Nephron (organoid): ENCODE measurements around the gene KCNJ10.
A peak's percentile ranks its signal among the peaks of the same experiment; 100 is the strongest.

Experiments used
- H3K27ac Mint-ChIP-seq, 3 experiments: 2 replicates each; pipeline ENCODE4 v1.8.0; 2020; ENCODE audit warnings: mixed read lengths in 3 of 3, mild to moderate bottlenecking in 2 of 3, moderate library complexity in 1 of 3
- H3K27me3 Mint-ChIP-seq: 2 replicates; pipeline ENCODE4 v1.8.0; 2021; ENCODE audit warnings: low read depth, mild to moderate bottlenecking, moderate library complexity, mixed read lengths
- H3K36me3 Mint-ChIP-seq: 2 replicates; pipeline ENCODE4 v1.8.0; 2020; ENCODE audit warnings: low read depth, mixed read lengths
- H3K4me1 Mint-ChIP-seq: 2 replicates; pipeline ENCODE4 v1.8.0; 2020; ENCODE audit warnings: mixed read lengths
- H3K4me3 Mint-ChIP-seq, 3 experiments: 2 replicates each; pipeline ENCODE4 v1.8.0; 2020; ENCODE audit warnings: mild to moderate bottlenecking in 3 of 3, mixed read lengths in 3 of 3, moderate library complexity in 2 of 3
- H3K9me3 Mint-ChIP-seq: 2 replicates; pipeline ENCODE4 v1.8.0; 2020; ENCODE audit warnings: mixed read lengths
- CTCF ChIP-seq, 3 experiments: fragments of 200-600 bp; sonication (generic); IDR thresholded peaks; one replicate each; pipeline ENCODE4 v1.5.0; 2021; ENCODE audit warnings: antibody characterized with exemption in 3 of 3; ENCODE audit not compliant: unreplicated experiment in 3 of 3

Gene KCNJ10

DNA sequence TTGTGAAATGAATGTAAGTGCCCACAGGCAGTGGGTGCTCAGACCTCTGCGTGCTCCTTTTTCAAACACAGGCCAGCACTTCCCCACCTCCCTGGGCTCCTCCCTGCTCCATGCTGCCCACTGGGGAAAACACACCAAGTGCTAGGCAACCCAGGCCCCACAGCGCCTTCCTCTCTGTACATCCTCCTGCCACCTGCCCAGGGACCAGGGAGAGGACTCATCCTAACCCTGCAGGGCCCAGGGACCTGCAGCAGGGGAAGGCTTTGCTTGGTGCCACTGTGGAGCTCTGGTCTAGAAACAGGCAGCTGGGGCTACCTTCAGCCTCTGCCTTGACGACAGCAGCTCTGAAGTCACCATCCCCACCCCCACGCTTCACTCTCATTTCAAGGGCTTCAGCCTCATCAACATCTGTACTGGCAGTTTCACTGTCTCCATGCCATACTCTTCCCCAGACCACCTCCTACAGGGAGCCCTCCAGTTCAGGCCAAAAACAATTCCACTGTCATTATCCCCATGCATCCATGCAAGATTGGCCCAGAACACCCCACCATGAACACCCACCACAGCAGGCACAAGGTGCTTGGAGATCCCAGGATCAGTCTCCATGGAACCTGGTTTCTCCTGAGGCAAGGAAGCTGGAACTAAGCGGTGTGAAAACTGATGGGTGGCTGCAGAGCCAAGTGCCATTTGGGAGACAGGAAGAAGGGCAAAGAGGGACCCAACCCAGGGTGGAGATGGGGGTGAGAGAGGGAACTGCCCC lies 27.4 kb upstream of the KCNJ10 start:
- no peaks in the 10 kb centered on the region for H3K36me3 Mint-ChIP-seq
- no peaks in the 10 kb centered on the region for H3K27me3 Mint-ChIP-seq
- no peaks in the 10 kb centered on the region for H3K9me3 Mint-ChIP-seq
- TF ChIP-seq CTCF (IDR thresholded peaks at IDR 0.05; ENCODE audit: unreplicated experiment in 3 of 3): no peak
- peaks cover 33% of the 10 kb centered on the region for H3K4me1 Mint-ChIP-seq
- H3K27ac Mint-ChIP-seq: peak overlapping the region in 2 of 3 experiments; percentile 73
- peak overlapping the region; percentile 87 to 94 (median 90) for H3K4me3 Mint-ChIP-seq

GRCh38 chr1:160096274-160097116 lies 26.5 kb upstream of the KCNJ10 start:
- peak overlapping the region in 1 of 3 experiments; percentile 2 for H3K27ac Mint-ChIP-seq
- H3K9me3 Mint-ChIP-seq: no peaks in the 10 kb centered on the region
- H3K4me3 Mint-ChIP-seq: peak overlapping the region; percentile 87 to 94 (median 90)
- peaks cover 4% of the 10 kb centered on the region for H3K36me3 Mint-ChIP-seq
- H3K27me3 Mint-ChIP-seq: no peaks in the 10 kb centered on the region
- H3K4me1 Mint-ChIP-seq: peaks cover 25% of the 10 kb centered on the region
- no peak for TF ChIP-seq CTCF (IDR thresholded peaks at IDR 0.05; ENCODE audit: unreplicated experiment in 3 of 3)

DNA sequence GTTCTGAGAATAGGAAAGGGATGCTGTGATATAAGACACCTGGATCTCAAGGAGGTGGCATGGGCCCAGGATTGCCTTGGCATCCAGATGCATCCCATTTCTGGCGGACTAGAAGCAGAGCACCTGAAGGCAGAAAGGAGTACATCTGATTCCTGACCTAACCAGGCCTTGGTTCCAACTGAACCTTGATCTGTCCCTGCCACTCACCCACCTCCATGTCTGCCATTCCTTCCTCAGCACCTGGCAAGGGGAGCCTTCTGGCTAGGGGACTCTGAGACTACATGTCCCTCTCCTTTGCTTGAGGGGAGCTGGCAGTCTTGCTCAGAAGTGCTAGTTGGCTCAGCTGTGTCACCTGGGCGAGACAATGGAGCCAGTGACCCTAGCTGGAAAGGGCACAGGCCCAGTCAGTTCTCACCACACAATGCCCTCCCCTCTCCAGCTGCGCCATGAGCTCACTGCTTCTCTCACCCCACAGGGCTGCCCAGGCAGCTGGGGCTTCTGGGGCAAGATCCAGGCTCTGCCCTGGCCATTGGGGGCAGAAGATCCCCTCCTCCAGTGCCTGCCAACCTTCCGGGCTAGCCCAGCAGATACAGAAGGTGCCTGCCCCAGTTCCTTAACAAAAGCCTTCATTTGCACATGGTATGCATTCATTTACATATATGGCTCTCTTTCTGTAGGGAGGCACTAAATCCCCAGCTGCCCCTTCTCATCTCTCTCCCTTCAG lies 25.6 kb upstream of the KCNJ10 start:
- H3K4me3 Mint-ChIP-seq: peak overlapping the region; percentile 69 to 94 (median 87)
- peaks cover 4% of the 10 kb centered on the region for H3K36me3 Mint-ChIP-seq
- no peaks in the 10 kb centered on the region for H3K9me3 Mint-ChIP-seq
- peak overlapping the region in 1 of 3 experiments; percentile 2 for H3K27ac Mint-ChIP-seq
- H3K4me1 Mint-ChIP-seq: peaks cover 17% of the 10 kb centered on the region
- TF ChIP-seq CTCF (IDR thresholded peaks at IDR 0.05; ENCODE audit: unreplicated experiment in 3 of 3): no peak
- no peaks in the 10 kb centered on the region for H3K27me3 Mint-ChIP-seq

DNA sequence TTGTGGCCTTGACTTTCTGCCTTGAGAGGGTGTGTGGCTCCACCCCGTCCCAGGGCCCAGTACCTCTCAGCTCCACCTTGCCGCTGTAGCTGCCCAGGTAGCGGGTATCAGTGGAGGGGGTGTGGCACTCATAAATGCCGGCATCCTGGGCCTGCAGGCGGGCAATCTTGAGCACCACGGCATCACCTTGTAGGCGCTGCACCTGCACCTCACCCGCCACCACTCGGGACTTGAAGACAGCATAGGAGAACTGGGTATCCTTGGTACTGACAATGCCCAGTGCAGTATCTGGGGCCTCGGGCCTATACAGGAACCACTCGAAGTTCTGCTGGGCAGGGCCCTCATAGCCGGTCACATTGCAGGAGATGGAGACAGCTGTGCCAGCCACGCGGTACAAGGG lies 24.8 kb upstream of the KCNJ10 start:
- Mint-ChIP-seq H3K4me3 (no peak overlapping the region), H3K9me3 (no peaks in the 10 kb centered on the region), H3K36me3 (peaks cover 4% of the 10 kb centered on the region), H3K4me1 (peaks cover 17% of the 10 kb centered on the region), H3K27me3 (no peaks in the 10 kb centered on the region), H3K27ac (no peak overlapping the region)
- TF ChIP-seq CTCF (IDR thresholded peaks at IDR 0.05; ENCODE audit: unreplicated experiment in 3 of 3): no peak

DNA sequence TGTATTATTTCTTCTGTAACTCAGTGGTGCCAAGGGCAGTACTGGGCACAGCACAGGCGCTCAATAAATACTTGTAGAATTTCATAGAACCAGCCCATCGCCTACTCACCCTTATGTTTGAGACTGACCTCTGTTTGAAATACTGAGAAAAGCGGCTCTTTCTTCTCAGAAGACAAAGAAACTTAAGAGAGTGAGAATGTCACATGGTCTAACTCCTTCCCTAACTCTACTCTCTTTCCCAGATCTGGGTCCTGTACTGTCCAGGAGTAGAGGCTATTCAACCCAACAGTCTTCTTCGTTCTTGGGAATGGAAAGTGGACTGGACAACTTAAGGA lies 24.3 kb upstream of the KCNJ10 start:
- no peak overlapping the region for H3K4me3 Mint-ChIP-seq
- TF ChIP-seq CTCF (IDR thresholded peaks at IDR 0.05; ENCODE audit: unreplicated experiment in 3 of 3): no peak
- no peak overlapping the region for H3K27ac Mint-ChIP-seq
- no peaks in the 10 kb centered on the region for H3K27me3 Mint-ChIP-seq
- no peaks in the 10 kb centered on the region for H3K9me3 Mint-ChIP-seq
- H3K36me3 Mint-ChIP-seq: peaks cover 4% of the 10 kb centered on the region
- H3K4me1 Mint-ChIP-seq: peaks cover 14% of the 10 kb centered on the region
